ENCODE data around the gene KLF13. TPM values are rescaled to one million over a fixed set of nuclear protein-coding genes. Genes with fewer than 3 reads are reported as not detected.

KLF13 gene
- total and polyA plus RNA-seq, 10 of the 15 experiments (the other 5 are each of a cell fraction or from before 2014, with no cell fraction given) = 20.3 to 109 (median 51.4) TPM

GRCh38 chr15:31298707-31299172 is 27.9 kb upstream of the KLF13 start:
- Histone ChIP-seq H3K9me3 (replicated peaks; ENCODE audit: control insufficient read depth, insufficient read depth, low read length) (no peaks in the 10 kb centered on the region; the same call in 2 of the 3 replicates), H3K79me2 (ENCODE audit: control insufficient read depth, insufficient read depth, low read length) (no peaks in the 10 kb centered on the region), H3K4me1 (ENCODE audit: control insufficient read depth, insufficient read depth, low read length) (peaks cover 11% of the 10 kb centered on the region), H2AFZ (ENCODE audit: control insufficient read depth, low read depth, low read length) (no peak overlapping the region), H3K9ac (ENCODE audit: control insufficient read depth, insufficient read depth, low read length) (no peak overlapping the region), H4K20me1 (ENCODE audit: control insufficient read depth, insufficient read depth) (no peaks in the 10 kb centered on the region), H3K27ac (ENCODE audit: control insufficient read depth, insufficient read depth) (no peak overlapping the region), H3K27me3 (replicated peaks in 1 of 2; ENCODE audit: control insufficient read depth in 2 of 2, insufficient read depth in 2 of 2, low read length in 1 of 2) (no peaks in the 10 kb centered on the region), H3K36me3 (ENCODE audit: control insufficient read depth in 2 of 2, insufficient read depth in 2 of 2, low read length in 1 of 2) (no peaks in the 10 kb centered on the region), H3K4me2 (ENCODE audit: control insufficient read depth, insufficient read depth) (no peak overlapping the region), H3K4me3 (no peak overlapping the region)
- in situ Hi-C loops (cut with MboI) = no loop called here
- BruUV-seq (replicated peaks) = no TSS peak
- no peak for TF ChIP-seq SREBF2 (IDR thresholded peaks at IDR 0.05; ENCODE audit: low read length)
- TF ChIP-seq TCF7 (IDR thresholded peaks at IDR 0.05; ENCODE audit: borderline replicate concordance) = no peak
- no peak for TF ChIP-seq HDAC2 (IDR thresholded peaks at IDR 0.05)
- no peak for TF ChIP-seq MYB (IDR thresholded peaks at IDR 0.05; ENCODE audit: borderline replicate concordance, low read depth, low read length)
- no peak for TF ChIP-seq ATF3 (IDR thresholded peaks at IDR 0.05; ENCODE audit: borderline replicate concordance, extremely low read depth, low read depth, low read length)
- TF ChIP-seq GABPA (IDR thresholded peaks at IDR 0.05; ENCODE audit: low read depth) = no peak
- no peak for TF ChIP-seq TARDBP (IDR thresholded peaks at IDR 0.05; ENCODE audit: borderline replicate concordance)
- TF ChIP-seq SMC3 (IDR thresholded peaks at IDR 0.05; ENCODE audit: borderline replicate concordance, low read length) = no peak
- no peak for TF ChIP-seq POLR2AphosphoS2 (IDR thresholded peaks at IDR 0.05; ENCODE audit: low read depth, low read length)
- TF ChIP-seq SIN3A (IDR thresholded peaks at IDR 0.05; ENCODE audit: low read depth, low read length) = no peak
- TF ChIP-seq SMARCA5 (IDR thresholded peaks at IDR 0.05) = no peak
- TF ChIP-seq NFYA (IDR thresholded peaks at IDR 0.05; ENCODE audit: borderline replicate concordance, low read depth, low read length) = no peak
- TF ChIP-seq NRF1 (conservative IDR thresholded peaks at IDR 0.05; ENCODE audit: low read depth, low read length) = no peak
- no peak for TF ChIP-seq ETV6 (conservative IDR thresholded peaks at IDR 0.05 in 1 of 2, IDR thresholded peaks at IDR 0.05 in 1 of 2; ENCODE audit: borderline replicate concordance in 1 of 2, low read depth in 1 of 2)
- no peak for TF ChIP-seq JUND (IDR thresholded peaks at IDR 0.05; ENCODE audit: low read depth, low read length)
- TF ChIP-seq MYC (IDR thresholded peaks at IDR 0.05; ENCODE audit: insufficient read depth, insufficient read length, insufficient replicate concordance, low read length, severe bottlenecking) = no peak
- POLR2A ChIA-PET = no interaction called here
- 83% methylated on average over 11 of the region's 11 CpGs for WGBS (ENCODE audit: insufficient coverage, insufficient replicate concordance, low lambda C conversion rate, missing lambda C conversion rate)
- CTCF ChIA-PET = interaction anchor here (0.5 kb wide), 1 partner anchor 165 kb away, joined by 3 read pairs; no protein-coding TSS in a partner anchor
- FAIRE-seq (no peak), DNase-seq (ENCODE audit: low read depth, low spot score) (no peak), ATAC-seq (no peak)
- SMC1A ChIA-PET (ENCODE audit: uncharacterized antibody, unreplicated experiment) = no interaction called here
- RAD21 ChIA-PET (ENCODE audit: unreplicated experiment) = interaction anchor here (0.7 to 1.3 kb wide), 2 partner anchors 10 to 33 kb away, joined by 3 read pairs; no protein-coding TSS in a partner anchor
- intact Hi-C loops (cut with micrococcal nuclease; ENCODE audit: unreplicated experiment) = no loop called here
